ENCODE data around the gene VSX1.

VSX1 gene

GRCh38 chr20:25030649-25031207, 51.2 kb downstream of the VSX1 start:
- no peaks in the 10 kb centered on the region for H3K27me3 ChIP-seq (ENCODE audit: control insufficient read depth, insufficient read depth, low read length)
- H3K4me3 ChIP-seq (ENCODE audit: low read depth, low read length) = no peak overlapping the region
- no peaks in the 10 kb centered on the region for H3K9me3 ChIP-seq (ENCODE audit: control insufficient read depth, low read length)
- peaks cover 41% of the 10 kb centered on the region for H3K79me2 ChIP-seq
- no peak overlapping the region for H3K4me2 ChIP-seq (ENCODE audit: low read length)
- peaks cover 25% of the 10 kb centered on the region for H3K4me1 ChIP-seq
- no peak overlapping the region for H3K9ac ChIP-seq
- no peaks in the 10 kb centered on the region for H3K36me3 ChIP-seq (ENCODE audit: control insufficient read depth, insufficient read depth, low read length)
- H2AFZ ChIP-seq = no peak overlapping the region
- H3K27ac ChIP-seq = no peak overlapping the region
- TF ChIP-seq CTCF (IDR thresholded peaks at IDR 0.05) = no peak

- H3K27ac ChIP-seq = no peak overlapping the region
- H3K36me3 ChIP-seq (ENCODE audit: control insufficient read depth, insufficient read depth, low read length) = no peaks in the 10 kb centered on the region
- H3K9ac ChIP-seq = no peak overlapping the region
- H3K9me3 ChIP-seq (ENCODE audit: control insufficient read depth, low read length) = no peaks in the 10 kb centered on the region
- H3K4me2 ChIP-seq (ENCODE audit: low read length) = no peak overlapping the region
- no peak overlapping the region for H3K4me3 ChIP-seq (ENCODE audit: low read depth, low read length)
- no peak for TF ChIP-seq CTCF (IDR thresholded peaks at IDR 0.05)
- peaks cover 42% of the 10 kb centered on the region for H3K79me2 ChIP-seq
- H3K4me1 ChIP-seq = peaks cover 23% of the 10 kb centered on the region
- no peak overlapping the region for H2AFZ ChIP-seq
- no peaks in the 10 kb centered on the region for H3K27me3 ChIP-seq (ENCODE audit: control insufficient read depth, insufficient read depth, low read length)
These were observed 51.8 kb downstream of the VSX1 start for GRCh38 chr20:25030007-25030648.

- no peak overlapping the region for H3K4me2 ChIP-seq (ENCODE audit: low read length)
- H3K79me2 ChIP-seq = peaks cover 50% of the 10 kb centered on the region
- H3K9ac ChIP-seq = no peak overlapping the region
- no peaks in the 10 kb centered on the region for H3K27me3 ChIP-seq (ENCODE audit: control insufficient read depth, insufficient read depth, low read length)
- no peak overlapping the region for H2AFZ ChIP-seq
- TF ChIP-seq CTCF (IDR thresholded peaks at IDR 0.05) = no peak
- H3K4me1 ChIP-seq = peaks cover 8% of the 10 kb centered on the region
- no peak overlapping the region for H3K27ac ChIP-seq
- no peaks in the 10 kb centered on the region for H3K9me3 ChIP-seq (ENCODE audit: control insufficient read depth, low read length)
- no peaks in the 10 kb centered on the region for H3K36me3 ChIP-seq (ENCODE audit: control insufficient read depth, insufficient read depth, low read length)
- no peak overlapping the region for H3K4me3 ChIP-seq (ENCODE audit: low read depth, low read length)
These were observed 55.8 kb downstream of the VSX1 start for GRCh38 chr20:25025986-25026605.

Measured in parathyroid adenoma (tissue), 2 donors.